Fibroblast of lung (primary cell): ENCODE measurements around the gene KRT80. TPM values are rescaled to one million over a fixed set of nuclear protein-coding genes. Genes with fewer than 3 reads are reported as not detected.
A peak's percentile ranks its signal among the peaks of the same experiment; 100 is the strongest.

ENCODE experiments used
- DNase-seq, 2 donors: peaks; one replicate each; pipeline versions ENCODE4 v3.0.0 to v3.0.0-alpha.2; 2010; ENCODE audit warnings: low read depth in 2 of 2
- H2AFZ ChIP-seq: 2 replicates; pipeline ENCODE4 v1.5.1; 2012; ENCODE audit warnings: low read length, control low read depth, inconsistent platforms
- H3K27ac ChIP-seq: 2 replicates; pipeline ENCODE4 v1.5.1; 2011; ENCODE audit warnings: low read length, control low read depth; ENCODE audit not compliant: insufficient read depth
- H3K27me3 ChIP-seq: 2 replicates; pipeline ENCODE4 v1.5.1; 2011; ENCODE audit warnings: mild to moderate bottlenecking, low read length; ENCODE audit not compliant: control insufficient read depth, insufficient read depth
- H3K36me3 ChIP-seq: 2 replicates; pipeline ENCODE4 v1.5.1; 2011; ENCODE audit warnings: low read length; ENCODE audit not compliant: control insufficient read depth, insufficient read depth
- H3K4me1 ChIP-seq: 2 replicates; pipeline ENCODE4 v1.5.1; 2011; ENCODE audit warnings: low read length; ENCODE audit not compliant: control insufficient read depth, insufficient read depth; ENCODE audit errors: extremely low read depth
- H3K4me2 ChIP-seq: 2 replicates; pipeline ENCODE4 v1.5.1; 2011; ENCODE audit warnings: low read length, control low read depth; ENCODE audit not compliant: insufficient read depth; ENCODE audit errors: extremely low read depth
- H3K4me3 ChIP-seq, 4 experiments: fragments of 200-600 bp in 1 of 4; sonication (generic) in 1 of 4; replicated peaks in 1 of 4; 2 replicates each; pipeline ENCODE4 v1.5.1; 2011 to 2016; ENCODE audit warnings: low read length in 4 of 4, low read depth in 3 of 4, mild to moderate bottlenecking in 3 of 4, control low read depth in 2 of 4, inconsistent platforms in 1 of 4, mixed read lengths in 1 of 4; ENCODE audit not compliant: insufficient read depth in 1 of 4; ENCODE audit errors: control extremely low read depth in 1 of 4
- H3K79me2 ChIP-seq: 2 replicates; pipeline ENCODE4 v1.5.1; 2012; ENCODE audit warnings: mild to moderate bottlenecking, low read length, inconsistent platforms; ENCODE audit not compliant: control insufficient read depth, insufficient read depth
- H3K9ac ChIP-seq: 2 replicates; pipeline ENCODE4 v1.5.1; 2011; ENCODE audit warnings: mild to moderate bottlenecking, low read length, control low read depth; ENCODE audit not compliant: insufficient read depth
- H3K9me3 ChIP-seq: 2 replicates; pipeline ENCODE4 v1.5.1; 2012; ENCODE audit warnings: low read depth, low read length; ENCODE audit not compliant: control insufficient read depth, insufficient read depth
- H4K20me1 ChIP-seq: 2 replicates; pipeline ENCODE4 v1.5.1; 2011; ENCODE audit warnings: low read length; ENCODE audit not compliant: control insufficient read depth, insufficient read depth; ENCODE audit errors: extremely low read depth
- CTCF ChIP-seq, 2 donors: IDR thresholded peaks in 1 of 2; conservative IDR thresholded peaks in 1 of 2; 1 replicate in 1 of 2; 2 replicates in 1 of 2; pipeline ENCODE4 v1.5.1; 2011 to 2012; ENCODE audit warnings: low read length in 2 of 2, control low read depth in 1 of 2, inconsistent platforms in 1 of 2, low read depth in 1 of 2, mild to moderate bottlenecking in 1 of 2
- EZH2 ChIP-seq: IDR thresholded peaks from 2 replicates; pipeline ENCODE4 v1.5.1; 2012; ENCODE audit warnings: low read length, control low read depth, mild to moderate bottlenecking; ENCODE audit errors: missing control alignments
- polyA plus RNA-seq, 2 donors: library from polyadenylated mRNA; depleted of rRNA in 1 of 2; stranded (reverse) in 1 of 2; unstranded in 1 of 2; fragments of >200 nt; gene quantifications; 2 replicates each; pipeline ENCODE4 v1.2.1, GENCODE V29; 2011 to 2012; ENCODE audit warnings: missing spikeins in 1 of 2
- total RNA-seq: library from RNA; depleted of rRNA; stranded (reverse); fragments of >200 nt; gene quantifications from 2 replicates; pipeline ENCODE4 v1.2.1, GENCODE V29; 2014

Gene KRT80
- total and polyA plus RNA-seq, 2 donors (not counting 1 experiment from before 2014, with no cell fraction given), result 0.17 to 1.0 TPM

- Histone ChIP-seq H4K20me1 (no peaks in the 10 kb centered on the region), H3K4me2 (no peak overlapping the region), H3K79me2 (no peaks in the 10 kb centered on the region), H3K9me3 (no peaks in the 10 kb centered on the region), H3K4me3 (no peak overlapping the region), H3K9ac (no peak overlapping the region), H3K4me1 (peaks cover 20% of the 10 kb centered on the region), H3K27me3 (no peaks in the 10 kb centered on the region), H2AFZ (no peak overlapping the region), H3K27ac (no peak overlapping the region), H3K36me3 (no peaks in the 10 kb centered on the region)
- TF ChIP-seq EZH2 (no peak), CTCF (conservative IDR thresholded peaks at IDR 0.05 in 1 of 2, IDR thresholded peaks at IDR 0.05 in 1 of 2; ENCODE audit: low read depth in 1 of 2, low read length in 2 of 2) (no peak)
- DNase-seq, result no peak
Measured at GRCh38 chr12:52204931-52205505, 13.2 kb upstream of the KRT80 start.

- Histone ChIP-seq H3K4me3 (no peak overlapping the region), H3K27ac (no peak overlapping the region), H3K4me1 (peaks cover 20% of the 10 kb centered on the region), H3K27me3 (no peaks in the 10 kb centered on the region), H4K20me1 (no peaks in the 10 kb centered on the region), H3K9ac (no peak overlapping the region), H3K36me3 (no peaks in the 10 kb centered on the region), H3K79me2 (no peaks in the 10 kb centered on the region), H3K9me3 (no peaks in the 10 kb centered on the region), H3K4me2 (peak overlapping the region; percentile 27), H2AFZ (no peak overlapping the region)
- no peak for TF ChIP-seq CTCF (conservative IDR thresholded peaks at IDR 0.05 in 1 of 2, IDR thresholded peaks at IDR 0.05 in 1 of 2; ENCODE audit: low read depth in 1 of 2, low read length in 2 of 2)
- no peak for TF ChIP-seq EZH2
- DNase-seq, result peak; percentile 60 to 66
Measured at GRCh38 chr12:52204095-52204930, 12.5 kb upstream of the KRT80 start.

- peaks cover 20% of the 10 kb centered on the region for H3K4me1 ChIP-seq
- H3K27me3 ChIP-seq, result no peaks in the 10 kb centered on the region
- no peaks in the 10 kb centered on the region for H3K9me3 ChIP-seq
- H3K9ac ChIP-seq, result no peak overlapping the region
- H3K27ac ChIP-seq, result no peak overlapping the region
- DNase-seq, result peak; percentile 66 to 88
- TF ChIP-seq CTCF (conservative IDR thresholded peaks at IDR 0.05 in 1 of 2, IDR thresholded peaks at IDR 0.05 in 1 of 2; ENCODE audit: low read depth in 1 of 2, low read length in 2 of 2) (no peak), EZH2 (no peak)
- no peaks in the 10 kb centered on the region for H3K36me3 ChIP-seq
- no peaks in the 10 kb centered on the region for H3K79me2 ChIP-seq
- no peaks in the 10 kb centered on the region for H4K20me1 ChIP-seq
- no peak overlapping the region for H3K4me3 ChIP-seq
- H2AFZ ChIP-seq, result no peak overlapping the region
- H3K4me2 ChIP-seq, result peak overlapping the region; percentile 63
Measured at GRCh38 chr12:52203079-52203921, 11.5 kb upstream of the KRT80 start.
